HG02571 (cell line): ENCODE measurements around the gene BACH1.

Experiments
- ATAC-seq: cut with Tn5 transposase; IDR thresholded peaks from one replicate; pipeline ENCODE4 v1.9.1; 2021; ENCODE audit warnings: mild to moderate bottlenecking, moderate library complexity; ENCODE audit not compliant: unreplicated experiment

The BACH1 gene

GRCh38 chr21:29376556-29376955 is 77.8 kb downstream of the BACH1 start:
- ATAC-seq = no peak

- no peak for ATAC-seq
These were observed 78.5 kb downstream of the BACH1 start for GRCh38 chr21:29377266-29377665.

GRCh38 chr21:29378832-29379231 is 80.1 kb downstream of the BACH1 start:
- no peak for ATAC-seq

- no peak for ATAC-seq
These were observed 80.9 kb downstream of the BACH1 start for GRCh38 chr21:29379517-29380054.

- ATAC-seq = no peak
These were observed 83.4 kb downstream of the BACH1 start for GRCh38 chr21:29382030-29382654.

- ATAC-seq = no peak
These were observed 86.1 kb downstream of the BACH1 start for GRCh38 chr21:29384683-29385359.

- ATAC-seq = no peak
These were observed 87.3 kb downstream of the BACH1 start for GRCh38 chr21:29385934-29386520.

- no peak for ATAC-seq
These were observed 88.1 kb downstream of the BACH1 start for GRCh38 chr21:29386803-29387202.

GRCh38 chr21:29387598-29387997 is 88.9 kb downstream of the BACH1 start:
- no peak for ATAC-seq

- ATAC-seq = no peak
These were observed 90.4 kb downstream of the BACH1 start for GRCh38 chr21:29389136-29389535.

- no peak for ATAC-seq
These were observed 92.1 kb downstream of the BACH1 start for GRCh38 chr21:29390778-29391177.

- ATAC-seq = no peak
These were observed 95.3 kb downstream of the BACH1 start for GRCh38 chr21:29394051-29394450.
